Tibial nerve (tissue), 4 donors: ENCODE results near the gene IL1RAPL2. TPM values are rescaled to one million over a fixed set of nuclear protein-coding genes. Genes with fewer than 3 reads are reported as not detected.
"Not testable (repeated sequence)": the region's sequence is repeated elsewhere in the genome, so short reads cannot be mapped to it uniquely, and the experiment has no call there.

Experiments used
- DNase-seq, 2 donors: peaks; one replicate each; pipeline ENCODE4 v3.0.0-alpha.2; 2019; ENCODE audit warnings: low spot score in 2 of 2
- H3K27ac ChIP-seq, 4 donors: fragments of 200-600 bp; sonication (generic) in 3 of 4; one replicate each; pipeline ENCODE4 v1.5.1; 2017 to 2019; ENCODE audit warnings: mild to moderate bottlenecking in 1 of 4
- H3K27me3 ChIP-seq, 2 donors: fragments of 200-600 bp; sonication (generic) in 1 of 2; one replicate each; pipeline versions ENCODE4 v1.5.1 to v1.6.0; 2017 to 2019
- H3K36me3 ChIP-seq, 3 donors: fragments of 200-600 bp; sonication (generic); one replicate each; pipeline ENCODE4 v1.5.1; 2018 to 2019
- H3K4me1 ChIP-seq, 4 donors: fragments of 200-600 bp; sonication (generic) in 3 of 4; one replicate each; pipeline ENCODE4 v1.5.1; 2017 to 2019
- H3K4me3 ChIP-seq, 4 donors: fragments of 200-600 bp; sonication (generic) in 3 of 4; one replicate each; pipeline ENCODE4 v1.5.1; 2017 to 2019; ENCODE audit warnings: mild to moderate bottlenecking in 1 of 4, moderate library complexity in 1 of 4
- H3K9me3 ChIP-seq, 4 donors: fragments of 200-600 bp; sonication (generic) in 3 of 4; one replicate each; pipeline ENCODE4 v1.5.1; 2017 to 2019
- CTCF ChIP-seq, 5 experiments: fragments of 200-600 bp in 3 of 5; fragments of 450-650 bp in 2 of 5; sonication (generic) in 3 of 5; IDR thresholded peaks; one replicate each; pipeline ENCODE4 v1.5.1; 2016 to 2019; ENCODE audit warnings: antibody characterized with exemption in 5 of 5, mild to moderate bottlenecking in 3 of 5, moderate library complexity in 2 of 5
- EP300 ChIP-seq, 2 donors: sonication (generic); formaldehyde crosslinking; IDR thresholded peaks; one replicate each; pipeline ENCODE4 v1.6.1; 2017; ENCODE audit warnings: antibody characterized with exemption in 2 of 2, mild to moderate bottlenecking in 1 of 2
- POLR2A ChIP-seq, 2 donors: fragments of 450-650 bp; IDR thresholded peaks; one replicate each; pipeline ENCODE4 v1.6.1; 2017; ENCODE audit warnings: antibody characterized with exemption in 2 of 2, mild to moderate bottlenecking in 2 of 2, moderate library complexity in 2 of 2
- WGBS, 2 donors: methylation state at CpG; one replicate each; pipeline ENCODE4 v1.1.5; 2018; 5-methylcytosine and 5-hydroxymethylcytosine counted together
- total RNA-seq, 4 donors: library from RNA; depleted of rRNA; stranded (reverse); fragments of >200 nt; gene quantifications; one replicate each; pipeline ENCODE4 v1.1.0, GENCODE V29; 2016

The IL1RAPL2 gene
- total RNA-seq, 4 donors from 2014 or later, result not detected

GRCh38 chrX:104902070-104902469 is 336.1 kb downstream of the IL1RAPL2 start:
- Histone ChIP-seq H3K36me3 (no peaks in the 10 kb centered on the region), H3K27me3 (no peaks in the 10 kb centered on the region), H3K9me3 (no peaks in the 10 kb centered on the region), H3K27ac (no peak overlapping the region), H3K4me3 (no peak overlapping the region), H3K4me1 (no peaks in the 10 kb centered on the region)
- no peak for DNase-seq
- TF ChIP-seq POLR2A (IDR thresholded peaks at IDR 0.05) (no peak), EP300 (IDR thresholded peaks at IDR 0.05) (no peak), CTCF (IDR thresholded peaks at IDR 0.05) (no peak)
- 32 to 33% methylated on average over 4 of the region's 4 CpGs for WGBS, 2 donors

- H3K4me1 ChIP-seq, H3K27me3 ChIP-seq, DNase-seq, H3K27ac ChIP-seq, H3K4me3 ChIP-seq, H3K36me3 ChIP-seq, H3K9me3 ChIP-seq: not testable (repeated sequence)
- 40 to 63% methylated on average over 3 to 8 of the region's 10 CpGs for WGBS, 2 donors
Observed at GRCh38 chrX:104909694-104910093, 343.7 kb downstream of the IL1RAPL2 start.

- no peaks in the 10 kb centered on the region for H3K36me3 ChIP-seq
- no peaks in the 10 kb centered on the region for H3K9me3 ChIP-seq
- H3K4me3 ChIP-seq, result no peak overlapping the region
- no peaks in the 10 kb centered on the region for H3K27me3 ChIP-seq
- no peak overlapping the region for H3K27ac ChIP-seq
- no peaks in the 10 kb centered on the region for H3K4me1 ChIP-seq
- TF ChIP-seq CTCF (IDR thresholded peaks at IDR 0.05), result peak in 3 of 5 experiments; percentile 17 to 34 (median 22)
- TF ChIP-seq POLR2A (IDR thresholded peaks at IDR 0.05), result no peak
- TF ChIP-seq EP300 (IDR thresholded peaks at IDR 0.05), result no peak
- DNase-seq, result no peak
Observed at GRCh38 chrX:104913348-104913747, 347.3 kb downstream of the IL1RAPL2 start.

DNA sequence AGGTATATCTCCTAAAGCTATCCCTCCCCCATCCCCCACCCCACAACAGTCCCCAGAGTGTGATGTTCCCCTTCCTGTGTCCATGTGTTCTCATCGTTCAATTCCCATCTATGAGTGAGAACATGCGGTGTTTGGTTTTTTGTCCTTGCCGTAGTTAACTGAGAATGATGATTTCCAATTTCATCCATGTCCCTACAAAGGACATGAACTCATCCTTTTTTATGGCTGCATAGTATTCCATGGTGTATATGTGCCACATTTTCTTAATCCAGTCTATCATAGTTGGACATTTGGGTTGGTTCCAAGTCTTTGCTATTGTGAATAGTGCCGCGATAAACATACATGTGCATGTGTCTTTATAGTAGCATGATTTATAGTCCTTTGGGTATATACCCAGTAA is 348.7 kb downstream of the IL1RAPL2 start:
- H3K27ac ChIP-seq, H3K27me3 ChIP-seq, H3K36me3 ChIP-seq, H3K4me1 ChIP-seq, H3K9me3 ChIP-seq, DNase-seq, H3K4me3 ChIP-seq: not testable (repeated sequence)
- WGBS, 2 donors, result 89 to 92% methylated on average over 4 to 5 of the region's 5 CpGs

DNA sequence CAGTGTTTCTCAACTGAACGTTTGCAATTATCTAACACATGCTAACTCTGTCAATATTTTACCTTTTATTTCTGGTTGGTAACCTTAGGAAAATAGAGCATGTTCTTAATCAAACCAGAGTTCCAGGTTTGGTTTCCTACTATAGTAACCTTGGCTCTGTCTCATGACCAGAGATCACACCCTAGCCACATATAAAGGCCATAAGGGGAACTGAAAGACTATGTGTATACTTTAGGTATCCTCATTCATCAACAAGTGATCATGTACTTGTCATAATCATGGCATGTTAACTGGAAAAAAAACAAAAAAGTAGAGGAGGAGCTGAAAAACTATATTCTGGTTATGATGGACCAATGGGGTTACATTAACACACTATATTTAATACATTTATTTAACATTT is 352.1 kb downstream of the IL1RAPL2 start:
- 69 to 85% methylated on average over 1 of the region's 1 CpG for WGBS, 2 donors
- DNase-seq, result no peak
- no peak overlapping the region for H3K27ac ChIP-seq

GRCh38 chrX:104921584-104922205 is 355.7 kb downstream of the IL1RAPL2 start:
- 89 to 95% methylated on average over 4 to 9 of the region's 9 CpGs for WGBS, 2 donors

More for the DNA sequence above, 352.1 kb downstream of the IL1RAPL2 start:
- H3K9me3 ChIP-seq, result no peaks in the 10 kb centered on the region
- no peak for TF ChIP-seq POLR2A (IDR thresholded peaks at IDR 0.05)
- no peaks in the 10 kb centered on the region for H3K27me3 ChIP-seq
- H3K4me1 ChIP-seq, result no peaks in the 10 kb centered on the region
- no peaks in the 10 kb centered on the region for H3K36me3 ChIP-seq
- no peak overlapping the region for H3K4me3 ChIP-seq

More at GRCh38 chrX:104921584-104922205, 355.7 kb downstream of the IL1RAPL2 start:
- no peaks in the 10 kb centered on the region for H3K27me3 ChIP-seq
- H3K9me3 ChIP-seq, result no peaks in the 10 kb centered on the region
- TF ChIP-seq POLR2A (IDR thresholded peaks at IDR 0.05) (no peak), EP300 (IDR thresholded peaks at IDR 0.05) (no peak), CTCF (IDR thresholded peaks at IDR 0.05) (no peak)
- no peaks in the 10 kb centered on the region for H3K4me1 ChIP-seq
- no peak overlapping the region for H3K4me3 ChIP-seq
- peak in 1 of 2 donors; percentile 5 for DNase-seq
- no peaks in the 10 kb centered on the region for H3K36me3 ChIP-seq
- H3K27ac ChIP-seq, result no peak overlapping the region
